Right lobe of liver (tissue), 4 donors: Measurements from ENCODE around the gene RBM15.

Source experiments
- POLR2A ChIP-seq: fragments of 450-650 bp; IDR thresholded peaks from one replicate; pipeline ENCODE4 v1.6.1; 2017; ENCODE audit warnings: antibody characterized with exemption, mild to moderate bottlenecking
- TF ChIP-seq, protein P1 (sequence below), 4 donors: fragments of 200-600 bp in 3 of 4; fragments of 450-650 bp in 1 of 4; IDR thresholded peaks; one replicate each; pipeline versions ENCODE4 v1.5.1 to v1.8.0; 2016 to 2022; ENCODE audit warnings: antibody characterized with exemption in 4 of 4, mild to moderate bottlenecking in 2 of 4
- donor health status: DM: no; HTN: no; CAD: no.
- donor health status: DM: no; HTN: no; CAD: no.
- donor health status: DM: no; HTN: yes; CAD: no.

DNA sequence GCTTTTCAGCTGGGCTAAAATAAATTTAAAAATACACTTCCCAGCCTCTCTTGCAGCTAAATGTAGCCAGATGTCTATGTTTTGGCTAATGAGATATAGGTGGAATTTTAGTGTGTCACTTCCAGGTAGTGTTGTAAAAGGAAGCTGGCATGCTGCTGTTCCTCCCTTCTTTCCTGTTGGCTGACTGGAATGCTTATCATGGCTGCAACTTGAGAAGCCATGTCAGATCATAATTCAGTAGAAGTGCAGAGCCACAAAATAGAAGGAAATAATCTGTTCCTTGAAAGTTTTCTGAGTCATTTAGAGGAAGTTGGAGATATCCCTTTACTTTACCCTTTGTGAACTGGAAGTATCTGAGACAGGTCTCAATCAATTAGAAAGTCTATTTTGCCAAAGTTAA, 10.9 kb upstream of the RBM15 start:
- TF ChIP-seq, protein P1, sequence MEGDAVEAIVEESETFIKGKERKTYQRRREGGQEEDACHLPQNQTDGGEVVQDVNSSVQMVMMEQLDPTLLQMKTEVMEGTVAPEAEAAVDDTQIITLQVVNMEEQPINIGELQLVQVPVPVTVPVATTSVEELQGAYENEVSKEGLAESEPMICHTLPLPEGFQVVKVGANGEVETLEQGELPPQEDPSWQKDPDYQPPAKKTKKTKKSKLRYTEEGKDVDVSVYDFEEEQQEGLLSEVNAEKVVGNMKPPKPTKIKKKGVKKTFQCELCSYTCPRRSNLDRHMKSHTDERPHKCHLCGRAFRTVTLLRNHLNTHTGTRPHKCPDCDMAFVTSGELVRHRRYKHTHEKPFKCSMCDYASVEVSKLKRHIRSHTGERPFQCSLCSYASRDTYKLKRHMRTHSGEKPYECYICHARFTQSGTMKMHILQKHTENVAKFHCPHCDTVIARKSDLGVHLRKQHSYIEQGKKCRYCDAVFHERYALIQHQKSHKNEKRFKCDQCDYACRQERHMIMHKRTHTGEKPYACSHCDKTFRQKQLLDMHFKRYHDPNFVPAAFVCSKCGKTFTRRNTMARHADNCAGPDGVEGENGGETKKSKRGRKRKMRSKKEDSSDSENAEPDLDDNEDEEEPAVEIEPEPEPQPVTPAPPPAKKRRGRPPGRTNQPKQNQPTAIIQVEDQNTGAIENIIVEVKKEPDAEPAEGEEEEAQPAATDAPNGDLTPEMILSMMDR (IDR thresholded peaks at IDR 0.05): no peak
- no peak for TF ChIP-seq POLR2A
